H1 (cell line): ENCODE data around the gene BICD1. TPM values are rescaled to one million over a fixed set of nuclear protein-coding genes. Genes with fewer than 3 reads are reported as not detected.

Experiments
- CHD7 ChIP-seq: fragments of 300-600 bp; sonication (generic); IDR thresholded peaks from 2 replicates; pipeline ENCODE4 v1.7.1; 2012; ENCODE audit warnings: low read length, moderate library complexity, mild to moderate bottlenecking, inconsistent platforms; ENCODE audit not compliant: insufficient replicate concordance
- HDAC2 ChIP-seq, 2 experiments: fragments of 300-600 bp in 1 of 2; sonication (generic) in 1 of 2; IDR thresholded peaks; 2 replicates each; pipeline ENCODE4 v1.6.1; 2011 to 2012; ENCODE audit warnings: low read depth in 2 of 2, low read length in 2 of 2, mild to moderate bottlenecking in 2 of 2, moderate library complexity in 2 of 2, borderline replicate concordance in 1 of 2, inconsistent platforms in 1 of 2
- KDM4A ChIP-seq: IDR thresholded peaks from one replicate; pipeline ENCODE4 v1.7.1; 2012; ENCODE audit warnings: low read depth, mild to moderate bottlenecking, moderate library complexity, low read length, inconsistent platforms; ENCODE audit not compliant: severe bottlenecking
- NRF1 ChIP-seq: IDR thresholded peaks from 2 replicates; pipeline ENCODE4 v1.6.1; 2011; ENCODE audit warnings: mild to moderate bottlenecking, low read depth, low read length, improper control_type of control experiment
- RAD21 ChIP-seq, 2 experiments: IDR thresholded peaks in 1 of 2; conservative IDR thresholded peaks in 1 of 2; 2 replicates each; pipeline ENCODE4 v1.6.1; 2011; ENCODE audit warnings: low read depth in 2 of 2, low read length in 2 of 2, improper control_type of control experiment in 1 of 2, inconsistent platforms in 1 of 2, mild to moderate bottlenecking in 1 of 2, moderate library complexity in 1 of 2
- SP1 ChIP-seq: IDR thresholded peaks from 2 replicates; pipeline ENCODE4 v1.6.1; 2011; ENCODE audit warnings: low read depth, low read length
- SRF ChIP-seq: IDR thresholded peaks from 2 replicates; pipeline ENCODE4 v1.6.1; 2011; ENCODE audit warnings: mild to moderate bottlenecking, low read depth, low read length, moderate library complexity
- polyA plus RNA-seq, 7 experiments: library from polyadenylated mRNA; depleted of rRNA in 3 of 7; stranded (reverse) in 5 of 7; unstranded in 2 of 7; fragments of >200 nt in 5 of 7; fragments of 200-250 nt in 2 of 7; gene quantifications; 1 replicate in 5 of 7; 2 replicates in 1 of 7; 4 replicates in 1 of 7; pipeline versions ENCODE4 v1.2.1 to v1.2.3, GENCODE V29; 2011 to 2013; ENCODE audit warnings: missing spikeins in 2 of 7, mixed read lengths in 2 of 7
- total RNA-seq: library from RNA; stranded (reverse); fragmentation: NEBNext Ultra II Directional; extraction: Animal tissue kit (Norgen Biotek cat#: 25700); gene quantifications from 2 replicates; pipeline ENCODE4 v1.2.1, GENCODE V29; 2021

Gene BICD1
- total and polyA plus RNA-seq, 2 of the 8 experiments (the other 6 are each of a cell fraction or from before 2014, with no cell fraction given) = 34.1 to 58.4 TPM

- TF ChIP-seq CHD7 (no peak), SRF (no peak), NRF1 (no peak), KDM4A (no peak), HDAC2 (IDR thresholded peaks at IDR 0.05; ENCODE audit: borderline replicate concordance in 1 of 2, low read depth in 2 of 2, low read length in 2 of 2) (no peak), RAD21 (IDR thresholded peaks at IDR 0.05 in 1 of 2, conservative IDR thresholded peaks at IDR 0.05 in 1 of 2; ENCODE audit: low read depth in 2 of 2, low read length in 2 of 2) (no peak), SP1 (no peak)
Observed at GRCh38 chr12:32264961-32265360, 158.3 kb downstream of the BICD1 start (continued).
